ENCODE measurements around the gene MYO15B.

Gene MYO15B

DNA sequence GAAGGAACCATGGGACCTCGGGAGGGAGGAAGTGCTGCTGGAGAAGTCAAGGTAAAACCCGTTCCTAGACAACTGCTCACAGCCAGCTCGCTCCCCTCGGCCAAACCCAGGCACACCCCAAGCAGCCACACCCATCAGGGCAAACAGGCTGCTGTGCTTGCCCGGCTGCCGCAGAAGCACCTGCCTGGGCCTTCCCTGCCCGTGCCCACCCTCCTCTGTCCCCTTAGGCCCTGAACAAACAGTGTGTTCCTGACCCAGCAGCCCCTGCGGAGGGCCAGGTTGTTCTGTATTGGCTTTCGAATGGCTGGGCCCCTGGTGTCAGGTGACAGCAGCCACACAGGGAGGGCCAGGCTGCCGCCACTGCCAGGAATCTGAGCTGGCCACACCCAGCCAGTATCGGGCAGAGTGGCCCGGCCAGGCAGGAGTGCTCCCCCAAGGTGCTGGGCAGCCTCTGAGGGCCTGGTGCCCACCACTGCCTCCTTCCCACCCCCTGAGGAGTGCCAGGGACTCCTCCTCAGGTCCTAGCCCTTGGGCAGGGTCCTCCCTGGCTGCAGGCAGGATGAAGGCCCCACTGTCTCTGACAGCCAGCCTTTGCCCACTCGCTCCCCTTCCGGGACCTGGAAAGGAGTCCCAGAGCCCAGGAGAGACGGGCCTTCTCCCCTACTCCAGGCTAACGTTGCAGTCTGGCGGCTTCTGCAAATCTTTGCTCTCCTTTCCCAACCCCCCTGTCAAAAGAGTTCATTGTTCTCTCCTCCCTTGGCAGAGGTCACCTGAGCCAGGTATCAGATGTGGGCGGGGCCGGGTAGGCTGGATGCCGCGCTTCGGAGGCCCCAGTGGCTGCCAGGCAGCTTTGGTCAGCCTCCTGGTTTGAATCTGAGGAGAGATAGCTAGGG, 38.1 kb upstream of the MYO15B start:
- Histone ChIP-seq H3K9me3 (replicated peaks; ENCODE audit: insufficient read depth, low read length) (no peaks in the 10 kb centered on the region), H2AFZ (ENCODE audit: low read length) (no peak overlapping the region), H3F3A (ENCODE audit: insufficient read depth, low read length) (no peaks in the 10 kb centered on the region), H3K36me3 (replicated peaks; ENCODE audit: insufficient read depth, low read length) (no peaks in the 10 kb centered on the region), H4K20me1 (ENCODE audit: insufficient read depth, low read length) (no peaks in the 10 kb centered on the region), H3K9me2 (replicated peaks; ENCODE audit: insufficient read depth, low read length) (no peaks in the 10 kb centered on the region), H3K4me1 (ENCODE audit: low read length) (no peaks in the 10 kb centered on the region), H3K9ac (ENCODE audit: low read length) (no peak overlapping the region), H3K27me3 (replicated peaks; ENCODE audit: insufficient read depth, low read length) (no peaks in the 10 kb centered on the region), H3K4me2 (ENCODE audit: low read depth, low read length) (no peak overlapping the region), H3K27ac (ENCODE audit: low read length) (no peak overlapping the region), H3K4me3 (ENCODE audit: low read length) (no peak overlapping the region), H3K79me2 (ENCODE audit: low read length) (no peaks in the 10 kb centered on the region)
- TF ChIP-seq, protein P1, sequence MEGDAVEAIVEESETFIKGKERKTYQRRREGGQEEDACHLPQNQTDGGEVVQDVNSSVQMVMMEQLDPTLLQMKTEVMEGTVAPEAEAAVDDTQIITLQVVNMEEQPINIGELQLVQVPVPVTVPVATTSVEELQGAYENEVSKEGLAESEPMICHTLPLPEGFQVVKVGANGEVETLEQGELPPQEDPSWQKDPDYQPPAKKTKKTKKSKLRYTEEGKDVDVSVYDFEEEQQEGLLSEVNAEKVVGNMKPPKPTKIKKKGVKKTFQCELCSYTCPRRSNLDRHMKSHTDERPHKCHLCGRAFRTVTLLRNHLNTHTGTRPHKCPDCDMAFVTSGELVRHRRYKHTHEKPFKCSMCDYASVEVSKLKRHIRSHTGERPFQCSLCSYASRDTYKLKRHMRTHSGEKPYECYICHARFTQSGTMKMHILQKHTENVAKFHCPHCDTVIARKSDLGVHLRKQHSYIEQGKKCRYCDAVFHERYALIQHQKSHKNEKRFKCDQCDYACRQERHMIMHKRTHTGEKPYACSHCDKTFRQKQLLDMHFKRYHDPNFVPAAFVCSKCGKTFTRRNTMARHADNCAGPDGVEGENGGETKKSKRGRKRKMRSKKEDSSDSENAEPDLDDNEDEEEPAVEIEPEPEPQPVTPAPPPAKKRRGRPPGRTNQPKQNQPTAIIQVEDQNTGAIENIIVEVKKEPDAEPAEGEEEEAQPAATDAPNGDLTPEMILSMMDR (IDR thresholded peaks at IDR 0.05; ENCODE audit: low read length) = no peak
- no peak for TF ChIP-seq EZH2 (optimal IDR thresholded peaks at IDR 0.05; ENCODE audit: low read depth, low read length)
- TF ChIP-seq EZH2phosphoT487 (IDR thresholded peaks at IDR 0.05; ENCODE audit: low read length) = no peak
- DNase-seq = no peak

GRCh38 chr17:75550139-75550465, 37.5 kb upstream of the MYO15B start:
- H4K20me1 ChIP-seq (ENCODE audit: insufficient read depth, low read length) = no peaks in the 10 kb centered on the region
- no peaks in the 10 kb centered on the region for H3K4me1 ChIP-seq (ENCODE audit: low read length)
- H3K79me2 ChIP-seq (ENCODE audit: low read length) = no peaks in the 10 kb centered on the region
- no peak overlapping the region for H3K4me3 ChIP-seq (ENCODE audit: low read length)
- no peak for DNase-seq
- H3K9me3 ChIP-seq (replicated peaks; ENCODE audit: insufficient read depth, low read length) = no peaks in the 10 kb centered on the region
- H3K4me2 ChIP-seq (ENCODE audit: low read depth, low read length) = no peak overlapping the region
- H3K27ac ChIP-seq (ENCODE audit: low read length) = no peak overlapping the region
- no peak overlapping the region for H3K9ac ChIP-seq (ENCODE audit: low read length)
- no peaks in the 10 kb centered on the region for H3K9me2 ChIP-seq (replicated peaks; ENCODE audit: insufficient read depth, low read length)
- TF ChIP-seq EZH2 (optimal IDR thresholded peaks at IDR 0.05; ENCODE audit: low read depth, low read length) (no peak), EZH2phosphoT487 (IDR thresholded peaks at IDR 0.05; ENCODE audit: low read length) (no peak)
- TF ChIP-seq, protein P1 (IDR thresholded peaks at IDR 0.05; ENCODE audit: low read length) = no peak
- no peaks in the 10 kb centered on the region for H3F3A ChIP-seq (ENCODE audit: insufficient read depth, low read length)
- H3K27me3 ChIP-seq (replicated peaks; ENCODE audit: insufficient read depth, low read length) = no peaks in the 10 kb centered on the region
- H2AFZ ChIP-seq (ENCODE audit: low read length) = no peak overlapping the region
- H3K36me3 ChIP-seq (replicated peaks; ENCODE audit: insufficient read depth, low read length) = no peaks in the 10 kb centered on the region

DNA sequence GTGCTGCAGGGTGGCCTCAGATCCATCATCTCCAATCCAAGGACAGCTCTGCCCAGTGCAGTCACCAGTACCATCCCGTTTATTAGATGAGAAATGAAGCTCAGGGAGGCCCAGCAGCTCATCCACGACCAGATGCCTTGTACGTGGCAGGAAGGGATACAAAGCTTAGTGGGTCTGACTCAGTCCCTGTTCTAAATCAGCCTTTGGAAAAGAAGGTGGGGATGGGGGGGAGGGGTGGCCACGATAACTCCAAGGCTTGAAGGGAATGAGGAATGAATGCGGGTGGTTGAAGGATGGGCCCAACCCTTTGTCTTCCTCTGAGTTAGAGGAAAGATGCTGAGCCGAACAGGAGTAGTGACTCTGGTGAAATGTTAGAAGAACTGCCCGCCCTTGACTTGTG, 36.3 kb upstream of the MYO15B start:
- no peaks in the 10 kb centered on the region for H3K36me3 ChIP-seq (replicated peaks; ENCODE audit: insufficient read depth, low read length)
- H3K4me1 ChIP-seq (ENCODE audit: low read length) = no peaks in the 10 kb centered on the region

More for the DNA sequence above, 36.3 kb upstream of the MYO15B start:
- no peaks in the 10 kb centered on the region for H3F3A ChIP-seq (ENCODE audit: insufficient read depth, low read length)
- no peak overlapping the region for H3K4me2 ChIP-seq (ENCODE audit: low read depth, low read length)
- H3K27ac ChIP-seq (ENCODE audit: low read length) = no peak overlapping the region
- no peak overlapping the region for H3K4me3 ChIP-seq (ENCODE audit: low read length)
- TF ChIP-seq EZH2 (optimal IDR thresholded peaks at IDR 0.05; ENCODE audit: low read depth, low read length) = no peak
- TF ChIP-seq EZH2phosphoT487 (IDR thresholded peaks at IDR 0.05; ENCODE audit: low read length) = no peak
- TF ChIP-seq, protein P1 (IDR thresholded peaks at IDR 0.05; ENCODE audit: low read length) = no peak
- no peaks in the 10 kb centered on the region for H3K27me3 ChIP-seq (replicated peaks; ENCODE audit: insufficient read depth, low read length)
- DNase-seq = no peak
- no peaks in the 10 kb centered on the region for H3K9me2 ChIP-seq (replicated peaks; ENCODE audit: insufficient read depth, low read length)
- H2AFZ ChIP-seq (ENCODE audit: low read length) = no peak overlapping the region
- H3K9ac ChIP-seq (ENCODE audit: low read length) = no peak overlapping the region
- no peaks in the 10 kb centered on the region for H3K79me2 ChIP-seq (ENCODE audit: low read length)
- no peaks in the 10 kb centered on the region for H4K20me1 ChIP-seq (ENCODE audit: insufficient read depth, low read length)
- H3K9me3 ChIP-seq (replicated peaks; ENCODE audit: insufficient read depth, low read length) = no peaks in the 10 kb centered on the region

Data from MM.1S (cell line).